SU-DHL-6 (cell line): ENCODE data around the gene SUOX.

ENCODE experiments used
- CTCF ChIP-seq: fragments of 200-600 bp; sonication (generic); IDR thresholded peaks from one replicate; pipeline ENCODE4 v1.5.1; 2017; ENCODE audit warnings: antibody characterized with exemption, mild to moderate bottlenecking, low read length, moderate library complexity; ENCODE audit not compliant: insufficient read depth, poor library complexity, severe bottlenecking
- EZH2phosphoT487 ChIP-seq: fragments of 200-600 bp; sonication (generic), shearing (Covaris generic); conservative IDR thresholded peaks from 2 replicates; pipeline ENCODE4 v1.6.1; 2018; ENCODE audit warnings: mild to moderate bottlenecking, antibody characterized with exemption, low read length, moderate library complexity, mixed read lengths

GRCh38 chr12:56013482-56013881, 16.4 kb downstream of the SUOX start:
- no peak for TF ChIP-seq CTCF
- TF ChIP-seq EZH2phosphoT487, result no peak
